Thyroid gland (tissue), 4 donors: ENCODE data around the gene DOLK.

Experiments used
- CTCF ChIP-seq, 6 experiments: fragments of 200-600 bp in 3 of 6; fragments of 450-650 bp in 3 of 6; sonication (generic) in 3 of 6; IDR thresholded peaks; one replicate each; pipeline ENCODE4 v1.5.1; 2016 to 2019; ENCODE audit warnings: antibody characterized with exemption in 6 of 6, mild to moderate bottlenecking in 2 of 6, inconsistent platforms in 1 of 6, moderate library complexity in 1 of 6
- POLR2A ChIP-seq, 2 donors: fragments of 450-650 bp; IDR thresholded peaks; one replicate each; pipeline ENCODE4 v1.6.1; 2017; ENCODE audit warnings: antibody characterized with exemption in 2 of 2, mild to moderate bottlenecking in 2 of 2, moderate library complexity in 1 of 2

- no peak for TF ChIP-seq CTCF (IDR thresholded peaks at IDR 0.05)
- TF ChIP-seq POLR2A (IDR thresholded peaks at IDR 0.05) = no peak
These were observed 11.1 kb downstream of the DOLK start for GRCh38 chr9:128936171-128936865.
